GM18907 (cell line): ENCODE results near the gene GBA2.

Source experiments
- ATAC-seq: cut with Tn5 transposase; IDR thresholded peaks from one replicate; pipeline ENCODE4 v1.9.1; 2021; ENCODE audit warnings: mild to moderate bottlenecking, moderate library complexity; ENCODE audit not compliant: unreplicated experiment

Gene GBA2

DNA sequence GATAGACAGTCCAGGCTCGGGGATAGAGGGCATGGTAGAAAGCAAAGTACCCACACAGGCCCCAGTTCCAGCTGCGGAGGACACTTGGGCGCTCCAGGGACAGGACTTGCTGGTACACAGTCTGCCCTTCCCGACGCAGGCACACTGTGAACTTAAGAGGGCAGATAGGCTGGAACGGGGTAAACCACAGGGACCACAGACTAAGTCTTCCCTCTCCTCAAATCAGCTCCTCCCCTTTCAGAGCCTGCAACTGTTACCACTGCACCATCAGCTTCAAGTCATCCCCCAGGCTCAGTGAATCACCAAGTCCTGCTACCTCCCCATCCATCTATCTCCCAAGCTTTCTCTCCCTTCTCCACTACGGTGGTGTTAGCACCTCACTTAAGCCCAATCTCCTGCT is 7.3 kb downstream of the GBA2 start:
- no peak for ATAC-seq

DNA sequence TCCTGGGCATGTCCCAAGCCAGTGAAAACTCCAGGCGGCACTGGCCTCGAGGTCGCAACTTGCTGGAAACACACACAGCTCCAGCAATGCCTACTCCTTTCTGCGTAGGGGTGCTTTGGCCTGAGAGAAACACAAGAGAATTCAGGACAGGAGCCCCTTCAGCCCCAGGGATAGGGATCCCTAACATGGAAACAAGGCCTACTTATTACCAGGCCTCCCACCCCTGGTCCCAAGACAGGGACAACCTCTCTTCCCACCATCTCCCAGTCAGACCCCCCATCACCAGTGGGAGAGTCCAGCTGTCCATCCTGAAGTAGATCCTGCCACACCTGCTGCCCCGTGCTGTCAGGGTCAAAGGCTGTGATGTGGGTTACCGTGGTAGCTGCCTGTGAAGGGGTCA is 8.8 kb downstream of the GBA2 start:
- no peak for ATAC-seq

- ATAC-seq: no peak
Observed at GRCh38 chr9:35738924-35739323, 10.1 kb downstream of the GBA2 start.

DNA sequence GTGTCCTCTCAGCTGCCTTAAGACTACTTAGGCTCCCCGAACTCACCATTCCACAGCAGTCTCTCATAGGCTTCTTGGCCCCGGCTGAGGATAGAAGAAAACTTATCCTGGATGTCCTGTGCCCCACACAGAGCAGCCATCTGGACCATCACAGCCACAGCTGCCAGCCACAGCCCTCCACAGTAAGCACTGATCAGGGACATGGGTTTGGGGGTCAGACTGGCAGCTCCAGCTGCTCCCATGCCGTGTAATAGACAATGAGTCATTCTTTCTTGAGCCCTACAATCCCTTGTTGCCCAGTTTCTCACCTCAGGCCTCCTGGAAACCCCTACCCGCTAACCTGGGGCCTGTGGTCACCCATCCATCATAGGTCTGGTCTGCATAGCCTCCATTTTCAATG is 10.8 kb downstream of the GBA2 start:
- no peak for ATAC-seq

- ATAC-seq: no peak
Observed at GRCh38 chr9:35737143-35737542, 11.9 kb downstream of the GBA2 start.

DNA sequence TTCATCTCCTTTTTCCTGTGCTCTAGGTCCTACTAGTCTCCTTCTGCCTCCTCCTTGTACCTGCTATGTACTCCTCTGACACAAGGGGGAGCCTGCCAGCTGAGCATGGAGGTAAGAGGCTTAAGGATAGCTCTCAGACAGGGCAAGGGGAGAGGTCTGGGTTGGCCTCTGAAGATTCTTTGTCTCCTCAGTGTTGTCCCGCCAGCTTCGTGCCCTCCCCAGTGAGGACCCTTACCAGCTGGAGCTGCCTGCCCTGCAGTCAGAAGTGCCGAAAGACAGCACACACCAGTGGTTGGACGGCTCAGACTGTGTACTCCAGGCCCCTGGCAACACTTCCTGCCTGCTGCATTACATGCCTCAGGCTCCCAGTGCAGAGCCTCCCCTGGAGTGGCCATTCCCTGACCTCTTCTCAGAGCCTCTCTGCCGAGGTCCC is 12.8 kb downstream of the GBA2 start:
- ATAC-seq: no peak

DNA sequence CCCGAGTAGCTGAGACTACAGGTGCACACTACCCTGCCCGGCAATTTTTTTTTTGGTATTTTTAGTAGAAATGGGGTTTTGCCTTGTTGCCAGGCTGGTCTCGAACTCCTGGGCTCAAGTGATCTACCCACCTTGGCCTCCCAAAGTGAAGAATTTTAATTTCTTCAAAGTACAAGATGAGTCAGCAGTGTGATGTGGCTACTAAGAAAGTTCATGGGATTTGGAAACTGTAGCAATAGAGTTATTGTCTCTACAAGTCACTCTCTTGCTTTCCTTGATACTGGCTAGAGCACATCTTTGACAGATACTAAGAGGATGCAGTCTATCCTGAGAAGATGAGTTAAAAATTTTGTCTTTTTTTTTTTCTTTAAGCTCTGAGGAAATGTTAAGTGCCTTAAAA is 14.9 kb downstream of the GBA2 start:
- ATAC-seq: no peak

GRCh38 chr9:35732800-35733541 is 16.1 kb downstream of the GBA2 start:
- ATAC-seq: peak; percentile 5

DNA sequence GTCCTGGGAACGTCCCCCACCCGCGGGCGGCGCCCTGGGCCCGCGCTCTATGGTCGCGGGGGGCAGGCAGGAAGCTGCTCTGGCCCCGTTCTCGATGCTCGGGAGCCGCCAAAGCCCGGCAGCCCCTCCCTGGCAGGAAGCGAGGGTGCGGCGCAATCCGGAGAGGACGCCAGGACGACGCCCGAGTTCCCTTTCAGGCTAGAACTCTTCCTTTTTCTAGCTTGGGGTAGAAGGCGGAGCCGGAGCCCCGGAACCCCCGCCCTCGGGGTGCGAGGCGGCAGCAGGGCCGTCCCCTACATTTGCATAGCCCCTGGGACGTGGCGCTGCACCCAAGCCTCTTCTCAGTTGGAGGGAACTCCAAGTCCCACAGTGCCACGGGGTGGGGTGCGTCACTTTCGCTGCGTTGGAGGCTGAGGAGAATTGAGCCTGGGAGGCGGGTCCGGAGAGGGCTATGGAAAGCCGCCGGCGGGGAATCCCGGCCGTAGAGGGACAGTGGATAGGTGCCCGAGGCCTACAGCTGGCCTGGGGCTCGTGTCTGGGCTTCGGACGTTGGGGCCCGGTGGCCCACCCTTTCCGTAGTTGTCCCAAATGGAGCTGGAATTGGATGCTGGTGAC is 16.7 kb downstream of the GBA2 start, which contains the start of the genes CREB3 and TLN1:
TSS of gene CREB3 (plus strand) at position 482 of the 615 bp plus-strand sequence. CDS start at position 589, 107 bp downstream.
TSS of gene TLN1 (minus strand) at position 11 of the 615 bp plus-strand sequence. CDS start 6,501 bp downstream, outside the sequence.
- peak; percentile 81 for ATAC-seq

DNA sequence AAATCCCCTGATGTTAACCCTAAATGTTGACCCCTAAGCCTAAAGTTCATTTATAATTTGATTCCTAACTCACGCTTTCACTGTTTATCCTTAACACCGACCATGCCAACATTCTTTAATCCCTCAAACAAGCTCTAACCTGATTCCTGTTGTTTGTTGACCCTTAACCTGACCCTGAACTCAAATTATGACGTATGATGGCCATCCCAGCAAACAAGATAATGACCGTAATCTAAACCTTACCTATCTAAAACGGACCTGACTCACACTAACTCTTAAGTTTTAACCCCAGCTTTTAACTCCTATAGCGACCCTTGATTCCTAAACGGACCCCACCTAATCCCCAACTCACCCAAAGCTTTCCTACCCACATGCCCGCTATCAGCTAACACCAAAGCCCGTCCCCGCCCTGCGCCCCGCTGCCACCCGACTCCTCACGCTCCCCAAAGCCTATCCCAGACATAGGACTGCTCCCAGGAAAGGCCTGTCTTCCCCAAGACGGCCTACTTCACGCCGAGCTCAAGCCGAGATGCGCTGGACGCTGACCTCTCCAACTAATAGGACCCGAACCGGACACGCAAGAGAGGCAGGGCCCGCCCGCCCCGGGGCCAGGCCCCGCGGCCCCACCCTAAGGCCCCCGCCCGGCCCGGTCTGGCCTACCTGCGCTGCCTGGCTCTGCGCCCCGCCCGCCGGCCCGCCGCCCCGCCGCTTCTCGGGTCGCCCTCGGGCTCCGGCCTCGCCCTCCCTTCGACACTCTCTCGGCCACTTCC is 17.4 kb downstream of the GBA2 start:
- no peak for ATAC-seq

DNA sequence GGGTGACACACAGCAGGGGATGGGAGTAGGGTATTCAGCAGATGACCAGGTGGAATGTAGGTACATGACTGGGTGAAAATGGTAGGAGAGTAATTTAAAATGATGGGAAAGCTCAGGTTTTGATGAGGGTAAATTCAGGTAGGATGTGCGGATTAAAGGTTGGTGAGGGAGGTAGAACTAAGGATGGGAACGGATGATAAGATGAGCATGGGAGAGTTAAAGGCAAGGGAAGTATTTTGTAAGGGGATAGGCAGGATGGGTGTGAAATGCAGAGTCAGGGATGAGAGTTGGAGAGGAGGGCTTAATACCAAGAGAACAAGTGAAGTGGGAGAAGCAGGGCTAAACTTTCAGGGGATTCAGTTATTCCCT is 18.6 kb downstream of the GBA2 start:
- ATAC-seq: no peak

GRCh38 chr9:35729700-35730485 is 19.1 kb downstream of the GBA2 start:
- ATAC-seq: no peak

GRCh38 chr9:35729101-35729500 is 19.9 kb downstream of the GBA2 start:
- no peak for ATAC-seq

- no peak for ATAC-seq
Observed at GRCh38 chr9:35728041-35728971, 20.7 kb downstream of the GBA2 start.

DNA sequence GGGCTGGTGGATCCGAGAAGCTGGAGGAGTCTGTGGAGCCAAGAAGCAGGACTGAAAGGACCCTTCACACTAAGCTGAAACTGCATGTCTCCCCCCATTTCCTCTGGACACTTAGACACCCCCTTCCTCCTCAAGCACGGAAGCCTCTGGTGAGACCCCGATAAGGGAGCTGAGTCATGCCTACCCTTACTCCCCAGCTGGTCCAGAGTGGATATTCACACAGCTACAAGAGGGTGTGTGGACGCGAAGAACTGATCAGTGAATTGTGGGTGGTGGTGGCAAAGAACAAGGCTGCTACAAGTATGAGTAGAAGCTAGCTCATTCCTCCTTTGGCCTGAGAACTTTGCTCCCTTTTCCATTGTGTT is 21.4 kb downstream of the GBA2 start:
- no peak for ATAC-seq

- no peak for ATAC-seq
Observed at GRCh38 chr9:35726931-35727330, 22.1 kb downstream of the GBA2 start.

- no peak for ATAC-seq
Observed at GRCh38 chr9:35725362-35725761, 23.7 kb downstream of the GBA2 start.

GRCh38 chr9:35723908-35724307 is 25.1 kb downstream of the GBA2 start:
- no peak for ATAC-seq

- no peak for ATAC-seq
Observed at GRCh38 chr9:35723426-35723825, 25.6 kb downstream of the GBA2 start.

GRCh38 chr9:35719546-35719945 is 29.5 kb downstream of the GBA2 start:
- ATAC-seq: no peak
